Breast epithelium (tissue), 4 donors: ENCODE measurements around the gene ISYNA1. TPM values are rescaled to one million over a fixed set of nuclear protein-coding genes. Genes with fewer than 3 reads are reported as not detected.

Experiments
- DNase-seq, 2 donors: peaks; one replicate each; pipeline ENCODE4 v3.0.0-alpha.2; 2019; ENCODE audit warnings: low spot score in 2 of 2
- H3K27ac ChIP-seq, 2 donors: fragments of 200-600 bp; sonication (generic) in 1 of 2; one replicate each; pipeline ENCODE4 v1.5.1; 2016 to 2019; ENCODE audit warnings: mild to moderate bottlenecking in 1 of 2
- H3K27me3 ChIP-seq, 2 donors: fragments of 200-600 bp; sonication (generic) in 1 of 2; one replicate each; pipeline versions ENCODE4 v1.5.1 to v1.6.0; 2017 to 2019; ENCODE audit warnings: control low read depth in 1 of 2, mild to moderate bottlenecking in 1 of 2
- H3K36me3 ChIP-seq: fragments of 200-600 bp; one replicate; pipeline ENCODE4 v1.5.1; 2019
- H3K4me1 ChIP-seq, 2 donors: fragments of 200-600 bp; sonication (generic); one replicate each; pipeline ENCODE4 v1.5.1; 2016 to 2019; ENCODE audit warnings: control low read depth in 1 of 2
- H3K4me3 ChIP-seq, 3 donors: fragments of 200-600 bp; sonication (generic); 1 replicate in 2 of 3; 2 replicates in 1 of 3; pipeline ENCODE4 v1.5.1; 2016 to 2019; ENCODE audit warnings: mild to moderate bottlenecking in 3 of 3, moderate library complexity in 2 of 3
- H3K9me3 ChIP-seq, 2 donors: fragments of 200-600 bp; sonication (generic) in 1 of 2; one replicate each; pipeline ENCODE4 v1.5.1; 2016 to 2019; ENCODE audit warnings: control low read depth in 1 of 2
- CTCF ChIP-seq, 3 donors: fragments of 450-650 bp; IDR thresholded peaks; one replicate each; pipeline ENCODE4 v1.5.1; 2016 to 2017; ENCODE audit warnings: antibody characterized with exemption in 3 of 3, mild to moderate bottlenecking in 3 of 3, moderate library complexity in 3 of 3
- POLR2A ChIP-seq: fragments of 450-650 bp; IDR thresholded peaks from one replicate; pipeline ENCODE4 v1.6.1; 2016; ENCODE audit warnings: antibody characterized with exemption, mild to moderate bottlenecking, moderate library complexity
- POLR2AphosphoS5 ChIP-seq, 3 donors: sonication (generic); formaldehyde crosslinking; IDR thresholded peaks; one replicate each; pipeline ENCODE4 v1.6.1; 2017; ENCODE audit warnings: antibody characterized with exemption in 3 of 3
- intact Hi-C: fragments of 100-400 bp; cut with DNase I; formaldehyde crosslinking; loops from one replicate; pipeline ENCODE4 v1.15.1; 2023; ENCODE audit warnings: low total_unique reads
- total RNA-seq, 3 donors: library from RNA; depleted of rRNA; stranded (reverse); fragments of >200 nt; gene quantifications; one replicate each; pipeline ENCODE4 v1.1.0, GENCODE V29; 2016

ISYNA1 gene
- total RNA-seq, 3 donors from 2014 or later = 7.4 to 42.9 (median 40.2) TPM

GRCh38 chr19:18397242-18398202 lies 40.4 kb downstream of the ISYNA1 start, which contains the start of gene LRRC25:
LRRC25 (minus strand) TSS chr19:18397622; CDS start chr19:18396963, 659 bp downstream.
- Histone ChIP-seq H3K9me3 (no peaks in the 10 kb centered on the region), H3K27ac (peak within 1 kb of the TSS in 1 of 2 donors; percentile 5), H3K36me3 (no peaks in the 10 kb centered on the region), H3K4me1 (no peaks in the 10 kb centered on the region), H3K4me3 (peak within 1 kb of the TSS; percentile 11 to 42 (median 41)), H3K27me3 (peaks cover 2 to 9% of the 10 kb centered on the region in 2 donors)
- no peak for DNase-seq
- intact Hi-C loops = no loop called here
- TF ChIP-seq CTCF (IDR thresholded peaks at IDR 0.05) = no peak
- no peak for TF ChIP-seq POLR2A
- no peak for TF ChIP-seq POLR2AphosphoS5 (IDR thresholded peaks at IDR 0.05)

- Histone ChIP-seq H3K36me3 (no peaks in the 10 kb centered on the region), H3K9me3 (no peaks in the 10 kb centered on the region), H3K27me3 (peaks cover 2 to 9% of the 10 kb centered on the region in 2 donors), H3K27ac (peak overlapping the region in 1 of 2 donors; percentile 5), H3K4me1 (no peaks in the 10 kb centered on the region), H3K4me3 (peak overlapping the region; percentile 11 to 42 (median 41))
- TF ChIP-seq POLR2A (no peak), POLR2AphosphoS5 (IDR thresholded peaks at IDR 0.05) (no peak), CTCF (IDR thresholded peaks at IDR 0.05) (no peak)
- intact Hi-C loops = no loop called here
- DNase-seq = no peak
Observed at GRCh38 chr19:18396471-18397241, 41.3 kb downstream of the ISYNA1 start.

GRCh38 chr19:18393836-18394235 lies 44.1 kb downstream of the ISYNA1 start:
- no peaks in the 10 kb centered on the region for H3K9me3 ChIP-seq
- no peaks in the 10 kb centered on the region for H3K36me3 ChIP-seq
- DNase-seq = no peak
- no peak overlapping the region for H3K27ac ChIP-seq
- TF ChIP-seq CTCF (IDR thresholded peaks at IDR 0.05) (no peak), POLR2AphosphoS5 (IDR thresholded peaks at IDR 0.05) (no peak), POLR2A (no peak)
- no peaks in the 10 kb centered on the region for H3K4me1 ChIP-seq
- peaks cover 2 to 9% of the 10 kb centered on the region in 2 donors for H3K27me3 ChIP-seq
- intact Hi-C loops = no loop called here
- H3K4me3 ChIP-seq = peak overlapping the region in 1 of 3 donors; percentile 18

GRCh38 chr19:18392926-18393325 lies 45.0 kb downstream of the ISYNA1 start:
- DNase-seq = no peak
- intact Hi-C loops = no loop called here
- Histone ChIP-seq H3K4me3 (no peak overlapping the region), H3K27me3 (peaks cover 2 to 9% of the 10 kb centered on the region in 2 donors), H3K9me3 (no peaks in the 10 kb centered on the region), H3K36me3 (no peaks in the 10 kb centered on the region), H3K27ac (no peak overlapping the region), H3K4me1 (no peaks in the 10 kb centered on the region)
- TF ChIP-seq POLR2A (no peak), POLR2AphosphoS5 (IDR thresholded peaks at IDR 0.05) (no peak), CTCF (IDR thresholded peaks at IDR 0.05) (no peak)
